Activated T-cell treated with anti-CD3 and anti-CD28 coated beads, Interleukin-2, amount 50 U/mL, for 4 hours (primary cell): ENCODE results near the gene SDF2L1. TPM values are rescaled to one million over a fixed set of nuclear protein-coding genes. Genes with fewer than 3 reads are reported as not detected.
"Not testable (repeated sequence)": the region's sequence is repeated elsewhere in the genome, so short reads cannot be mapped to it uniquely, and the experiment has no call there.

Source experiments
- ATAC-seq, 2 donors: fragments of 200-7000 bp; cut with Tn5 transposase; one replicate each; pipeline ENCODE4 v1.10.0; 2021
- DNase-seq: peaks from one replicate; pipeline ENCODE4 v3.0.0-alpha.2; 2020
- H3K27me3 Mint-ChIP-seq: one replicate; pipeline ENCODE4 v1.8.0; 2021; ENCODE audit warnings: low read depth, mixed read lengths
- H3K36me3 Mint-ChIP-seq: one replicate; pipeline ENCODE4 v1.8.0; 2022; ENCODE audit warnings: mixed read lengths; ENCODE audit not compliant: insufficient read depth
- H3K4me1 Mint-ChIP-seq: one replicate; pipeline ENCODE4 v1.8.0; 2021; ENCODE audit warnings: low read depth, mixed read lengths
- H3K4me3 Mint-ChIP-seq: one replicate; pipeline ENCODE4 v1.8.0; 2021; ENCODE audit warnings: mild to moderate bottlenecking, moderate library complexity, mixed read lengths
- H3K9me3 Mint-ChIP-seq: one replicate; pipeline ENCODE4 v1.8.0; 2021; ENCODE audit warnings: mixed read lengths
- total RNA-seq, 3 donors: library from RNA; stranded (reverse); gene quantifications; one replicate each; pipeline ENCODE4 v1.2.1, GENCODE V29; 2021

SDF2L1 gene
- total RNA-seq, 3 donors from 2014 or later, result 151 to 173 (median 163) TPM

- peaks cover 40% of the 10 kb centered on the region for H3K4me1 Mint-ChIP-seq
- H3K4me3 Mint-ChIP-seq, result peak overlapping the region; percentile 91
- H3K36me3 Mint-ChIP-seq, result peaks cover 29% of the 10 kb centered on the region
- no peak for ATAC-seq
- no peaks in the 10 kb centered on the region for H3K9me3 Mint-ChIP-seq
- DNase-seq, result no peak
- H3K27me3 Mint-ChIP-seq, result no peaks in the 10 kb centered on the region
Observed at GRCh38 chr22:21626735-21627469, 15.2 kb upstream of the SDF2L1 start.

- Mint-ChIP-seq H3K9me3 (no peaks in the 10 kb centered on the region), H3K4me3 (peak overlapping the region; percentile 91), H3K27me3 (no peaks in the 10 kb centered on the region), H3K36me3 (peaks cover 20% of the 10 kb centered on the region), H3K4me1 (peaks cover 44% of the 10 kb centered on the region)
- ATAC-seq (peak; percentile 6 to 10), DNase-seq (no peak)
Observed at GRCh38 chr22:21628386-21629254, 13.5 kb upstream of the SDF2L1 start.

- Mint-ChIP-seq H3K4me3 (peak within 1 kb of the TSS; percentile 91), H3K9me3 (no peaks in the 10 kb centered on the region), H3K27me3 (no peaks in the 10 kb centered on the region), H3K4me1 (peaks cover 44% of the 10 kb centered on the region), H3K36me3 (peaks cover 17% of the 10 kb centered on the region)
- peak; percentile 87 for ATAC-seq
- peak; percentile 96 for DNase-seq
Observed at GRCh38 chr22:21629255-21630149, 12.6 kb upstream of the SDF2L1 start, which contains the start of gene YDJC. Gene YDJC, minus strand, starts transcription at chr22:21630022. Its CDS starts 8 bp downstream, at chr22:21630014.

GRCh38 chr22:21631025-21631424 is 11.1 kb upstream of the SDF2L1 start:
- no peak for ATAC-seq
- H3K4me1 Mint-ChIP-seq, result peaks cover 38% of the 10 kb centered on the region
- peak overlapping the region; percentile 42 for H3K4me3 Mint-ChIP-seq

DNA sequence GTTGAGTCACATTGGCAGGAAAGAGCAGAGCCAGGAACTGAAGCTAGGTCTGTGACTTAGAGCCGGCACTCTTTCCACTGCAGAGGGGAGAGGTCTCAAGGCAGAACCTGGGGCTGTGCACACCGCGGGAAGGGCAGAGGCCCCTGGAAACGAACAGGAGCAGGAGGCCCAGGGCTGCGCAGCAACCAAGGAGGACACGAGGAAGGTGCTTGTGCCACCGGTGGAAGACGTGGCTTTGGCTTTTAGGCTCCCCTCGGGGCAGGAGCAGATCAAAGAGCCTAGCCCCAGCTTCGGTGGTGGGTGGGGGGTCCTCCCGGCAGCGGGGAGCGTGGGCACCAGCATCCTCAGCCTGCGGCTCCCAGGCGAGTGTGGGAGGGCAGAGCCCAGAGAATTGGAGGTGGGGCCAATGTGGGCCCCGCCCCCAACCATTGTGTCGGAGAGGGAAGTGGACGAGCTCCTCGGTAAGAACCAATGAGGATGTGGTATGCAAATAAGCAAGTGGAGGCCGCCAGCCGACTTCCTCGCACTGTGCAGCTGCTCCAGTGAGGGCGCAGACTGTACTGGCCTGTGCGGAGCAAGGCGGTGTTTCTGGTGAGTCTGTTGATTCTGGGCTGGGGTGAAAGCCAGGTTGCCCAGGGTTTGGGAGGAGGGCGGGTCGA is 9.7 kb upstream of the SDF2L1 start, which contains the start of gene CCDC116:
Gene CCDC116 (plus strand): TSS at position 524 of the 659 bp plus-strand sequence. CDS start 422 bp downstream, outside the sequence.
- Mint-ChIP-seq H3K4me3 (no peak within 1 kb of the TSS), H3K4me1 (peaks cover 25% of the 10 kb centered on the region), H3K36me3 (peaks cover 11% of the 10 kb centered on the region), H3K27me3 (no peaks in the 10 kb centered on the region), H3K9me3 (no peaks in the 10 kb centered on the region)
- ATAC-seq (peak; percentile 12 to 16), DNase-seq (peak; percentile 59)

More at GRCh38 chr22:21631025-21631424, 11.1 kb upstream of the SDF2L1 start:
- no peak for DNase-seq
- no peaks in the 10 kb centered on the region for H3K27me3 Mint-ChIP-seq
- H3K9me3 Mint-ChIP-seq, result no peaks in the 10 kb centered on the region
- H3K36me3 Mint-ChIP-seq, result peaks cover 17% of the 10 kb centered on the region

GRCh38 chr22:21632931-21633330 is 9.2 kb upstream of the SDF2L1 start:
- ATAC-seq (no peak), DNase-seq (no peak)
- no peaks in the 10 kb centered on the region for H3K9me3 Mint-ChIP-seq
- peaks cover 20% of the 10 kb centered on the region for H3K4me1 Mint-ChIP-seq
- peaks cover 7% of the 10 kb centered on the region for H3K36me3 Mint-ChIP-seq
- H3K4me3 Mint-ChIP-seq, result no peak overlapping the region
- H3K27me3 Mint-ChIP-seq, result no peaks in the 10 kb centered on the region

DNA sequence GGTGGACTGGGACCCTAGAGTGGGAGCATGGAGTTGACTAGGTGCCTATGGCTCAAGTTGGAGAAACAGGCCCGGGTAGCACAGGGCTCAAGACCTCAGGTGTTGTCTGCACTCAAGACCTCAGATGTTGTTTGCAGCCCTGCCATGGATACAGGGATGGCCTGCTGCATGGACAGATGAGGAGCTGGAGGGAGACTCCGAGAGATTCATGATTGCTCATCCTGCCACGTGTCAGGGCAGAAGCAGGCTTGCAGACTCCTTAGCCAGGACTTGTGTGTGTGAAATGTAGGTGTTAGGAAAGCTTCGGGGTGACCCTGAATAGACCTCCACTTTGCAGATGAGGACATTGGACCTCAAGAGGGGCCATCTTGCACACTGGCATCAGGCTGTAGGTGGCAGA is 8.6 kb upstream of the SDF2L1 start:
- DNase-seq, result no peak
- peaks cover 2% of the 10 kb centered on the region for H3K36me3 Mint-ChIP-seq
- H3K9me3 Mint-ChIP-seq, result no peaks in the 10 kb centered on the region
- ATAC-seq, result no peak
- H3K27me3 Mint-ChIP-seq, result no peaks in the 10 kb centered on the region
- H3K4me3 Mint-ChIP-seq, result no peak overlapping the region
- peaks cover 15% of the 10 kb centered on the region for H3K4me1 Mint-ChIP-seq

DNA sequence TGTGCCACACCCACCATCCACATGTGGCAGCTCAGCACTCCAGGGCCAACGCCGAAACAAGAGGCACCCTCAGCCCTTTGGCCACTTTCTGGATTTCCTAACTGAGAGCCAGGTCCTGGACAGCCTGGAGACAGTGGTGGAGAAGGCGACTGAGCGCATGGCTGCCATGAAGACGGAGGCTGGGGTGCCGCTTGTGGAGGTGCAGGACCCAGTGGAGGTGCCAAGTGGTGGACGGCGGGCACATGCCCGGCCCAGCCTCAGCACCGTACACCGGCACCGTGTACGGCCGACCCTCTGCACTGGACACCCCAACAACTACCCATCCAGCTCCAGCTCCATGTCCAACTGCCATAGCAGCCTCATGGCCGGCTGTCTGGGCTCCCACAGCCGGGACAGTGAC is 8.0 kb upstream of the SDF2L1 start:
- no peak for ATAC-seq
- no peak overlapping the region for H3K4me3 Mint-ChIP-seq
- peaks cover 2% of the 10 kb centered on the region for H3K36me3 Mint-ChIP-seq

GRCh38 chr22:21634844-21635243 is 7.3 kb upstream of the SDF2L1 start:
- Mint-ChIP-seq H3K4me3 (no peak overlapping the region), H3K4me1 (peaks cover 13% of the 10 kb centered on the region), H3K27me3 (no peaks in the 10 kb centered on the region), H3K9me3 (no peaks in the 10 kb centered on the region), H3K36me3 (no peaks in the 10 kb centered on the region)
- ATAC-seq (no peak), DNase-seq (no peak)

More for the DNA sequence above, 8.0 kb upstream of the SDF2L1 start:
- H3K9me3 Mint-ChIP-seq, result no peaks in the 10 kb centered on the region
- no peaks in the 10 kb centered on the region for H3K27me3 Mint-ChIP-seq
- peaks cover 14% of the 10 kb centered on the region for H3K4me1 Mint-ChIP-seq
- no peak for DNase-seq

- H3K9me3 Mint-ChIP-seq, result no peaks in the 10 kb centered on the region
- DNase-seq (no peak), ATAC-seq (no peak)
- H3K4me1 Mint-ChIP-seq, result peaks cover 9% of the 10 kb centered on the region
- H3K4me3 Mint-ChIP-seq, result no peak overlapping the region
- H3K27me3 Mint-ChIP-seq, result no peaks in the 10 kb centered on the region
- no peaks in the 10 kb centered on the region for H3K36me3 Mint-ChIP-seq
Observed at GRCh38 chr22:21635771-21636510, 6.2 kb upstream of the SDF2L1 start.

DNA sequence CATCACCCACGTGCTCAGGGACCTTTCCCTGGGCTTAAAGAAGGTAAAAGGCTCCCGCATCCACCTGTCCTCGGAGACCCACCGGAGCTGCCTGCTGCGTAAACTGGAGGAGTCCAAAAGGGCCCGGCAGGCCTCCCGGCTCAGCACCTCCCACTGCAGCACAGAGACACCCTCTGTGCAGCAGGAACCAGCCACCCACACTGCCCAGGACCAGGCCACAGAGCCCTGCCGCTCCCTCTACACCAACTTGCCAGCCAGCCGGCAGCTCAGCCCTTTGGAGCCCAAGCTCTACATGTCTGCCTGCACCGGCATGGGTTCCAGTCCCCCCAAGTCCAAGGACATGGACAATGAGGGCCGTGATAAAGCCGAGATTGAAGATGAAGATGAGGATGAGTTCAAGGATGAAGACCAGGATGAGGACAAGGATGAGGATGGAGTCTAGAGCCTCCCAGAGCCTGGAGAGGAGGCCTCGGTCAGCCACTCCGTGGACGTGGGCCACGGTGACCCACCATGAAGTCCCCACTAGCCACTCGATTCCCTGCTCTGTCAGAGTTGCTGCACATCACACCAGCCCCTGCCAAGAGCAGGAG is 5.4 kb upstream of the SDF2L1 start:
- ATAC-seq (no peak), DNase-seq (no peak)
- Mint-ChIP-seq H3K4me1 (peaks cover 14% of the 10 kb centered on the region), H3K9me3 (no peaks in the 10 kb centered on the region), H3K27me3 (no peaks in the 10 kb centered on the region), H3K36me3 (no peaks in the 10 kb centered on the region), H3K4me3 (no peak overlapping the region)

- not testable (repeated sequence) for H3K36me3 Mint-ChIP-seq, H3K4me3 Mint-ChIP-seq, DNase-seq, H3K9me3 Mint-ChIP-seq, ATAC-seq, H3K27me3 Mint-ChIP-seq
- peaks cover 14% of the 10 kb centered on the region for H3K4me1 Mint-ChIP-seq
Observed at GRCh38 chr22:21637450-21637849, 4.7 kb upstream of the SDF2L1 start.
